PFSK-1 (cell line): ENCODE data around the gene PRR7. TPM values are rescaled to one million over a fixed set of nuclear protein-coding genes. Genes with fewer than 3 reads are reported as not detected.

Source experiments
- FOXP2 ChIP-seq: optimal IDR thresholded peaks from 2 replicates; pipeline ENCODE3; 2011; ENCODE audit warnings: borderline replicate concordance, control low read depth, inconsistent platforms; ENCODE audit not compliant: insufficient read depth; ENCODE audit errors: extremely low read length, extremely low read depth
- POLR2AphosphoS5 ChIP-seq: IDR thresholded peaks from 2 replicates; pipeline ENCODE4 v1.6.1; 2012; ENCODE audit warnings: low read depth, mild to moderate bottlenecking, control low read depth, low read length, moderate library complexity
- REST ChIP-seq, 2 experiments: IDR thresholded peaks; 2 replicates each; pipeline versions ENCODE4 v1.6.1 to v1.8.0; 2011 to 2012; ENCODE audit warnings: low read depth in 2 of 2, low read length in 2 of 2, control low read depth in 1 of 2, inconsistent platforms in 1 of 2, mild to moderate bottlenecking in 1 of 2, moderate library complexity in 1 of 2; ENCODE audit not compliant: insufficient read depth in 1 of 2
- SIN3A ChIP-seq: IDR thresholded peaks from 2 replicates; pipeline ENCODE4 v1.6.1; 2012; ENCODE audit warnings: mild to moderate bottlenecking, low read length, moderate library complexity, borderline replicate concordance; ENCODE audit not compliant: insufficient read depth
- TAF1 ChIP-seq: IDR thresholded peaks from 2 replicates; pipeline ENCODE4 v1.6.1; 2012; ENCODE audit warnings: low read length, control low read depth, borderline replicate concordance; ENCODE audit not compliant: insufficient read depth
- polyA plus RNA-seq: library from polyadenylated mRNA; unstranded; fragments of >200 nt; gene quantifications from one replicate; pipeline ENCODE4 v1.2.1, GENCODE V29; 2012; ENCODE audit warnings: low read depth, missing spikeins; ENCODE audit not compliant: insufficient read length

PRR7 gene
- 21.5 TPM for polyA plus RNA-seq

- TF ChIP-seq REST (IDR thresholded peaks at IDR 0.05; ENCODE audit: insufficient read depth in 1 of 2, low read depth in 2 of 2, low read length in 2 of 2) (no peak), POLR2AphosphoS5 (peak; percentile 79), FOXP2 (no peak), SIN3A (no peak; the same call in 1 of the 2 replicates), TAF1 (0 out of 2 replicates have a peak, but pooled peaks have one; percentile 56)
Measured at GRCh38 chr5:177446200-177447065, at the start of gene PRR7. Gene PRR7, plus strand, starts transcription at chr5:177446814. Its CDS starts 8,254 bp downstream, at chr5:177455068.

GRCh38 chr5:177397875-177398390 is 48.7 kb upstream of the PRR7 start:
- no peak for TF ChIP-seq TAF1
- TF ChIP-seq FOXP2 = no peak
- no peak for TF ChIP-seq POLR2AphosphoS5
- TF ChIP-seq REST (IDR thresholded peaks at IDR 0.05; ENCODE audit: insufficient read depth in 1 of 2, low read depth in 2 of 2, low read length in 2 of 2) = no peak
- no peak for TF ChIP-seq SIN3A

- TF ChIP-seq REST (IDR thresholded peaks at IDR 0.05; ENCODE audit: insufficient read depth in 1 of 2, low read depth in 2 of 2, low read length in 2 of 2) (no peak), POLR2AphosphoS5 (no peak), TAF1 (no peak), SIN3A (no peak), FOXP2 (no peak)
Measured at GRCh38 chr5:177399997-177400868, 46.4 kb upstream of the PRR7 start, which contains the start of gene PFN3. Gene PFN3, minus strand, starts transcription at chr5:177400661. Its CDS starts 85 bp downstream, at chr5:177400576.

GRCh38 chr5:177402271-177403043 is 44.2 kb upstream of the PRR7 start:
- TF ChIP-seq FOXP2 (peak; percentile 26), REST (IDR thresholded peaks at IDR 0.05; ENCODE audit: insufficient read depth in 1 of 2, low read depth in 2 of 2, low read length in 2 of 2) (no peak)
